Measurements from ENCODE around the gene DMAC2.
"Not testable (repeated sequence)": the region's sequence is repeated elsewhere in the genome, so short reads cannot be mapped to it uniquely, and the experiment has no call there.

The DMAC2 gene

GRCh38 chr19:41476583-41476982 is 36.9 kb upstream of the DMAC2 start:
- Histone ChIP-seq H3K4me3 (ENCODE audit: low read depth, low read length, poor library complexity, severe bottlenecking) (no peak overlapping the region), H3K27me3 (ENCODE audit: insufficient read depth, low read length) (peaks cover 4% of the 10 kb centered on the region), H2AFZ (ENCODE audit: low read length) (no peak overlapping the region)

DNA sequence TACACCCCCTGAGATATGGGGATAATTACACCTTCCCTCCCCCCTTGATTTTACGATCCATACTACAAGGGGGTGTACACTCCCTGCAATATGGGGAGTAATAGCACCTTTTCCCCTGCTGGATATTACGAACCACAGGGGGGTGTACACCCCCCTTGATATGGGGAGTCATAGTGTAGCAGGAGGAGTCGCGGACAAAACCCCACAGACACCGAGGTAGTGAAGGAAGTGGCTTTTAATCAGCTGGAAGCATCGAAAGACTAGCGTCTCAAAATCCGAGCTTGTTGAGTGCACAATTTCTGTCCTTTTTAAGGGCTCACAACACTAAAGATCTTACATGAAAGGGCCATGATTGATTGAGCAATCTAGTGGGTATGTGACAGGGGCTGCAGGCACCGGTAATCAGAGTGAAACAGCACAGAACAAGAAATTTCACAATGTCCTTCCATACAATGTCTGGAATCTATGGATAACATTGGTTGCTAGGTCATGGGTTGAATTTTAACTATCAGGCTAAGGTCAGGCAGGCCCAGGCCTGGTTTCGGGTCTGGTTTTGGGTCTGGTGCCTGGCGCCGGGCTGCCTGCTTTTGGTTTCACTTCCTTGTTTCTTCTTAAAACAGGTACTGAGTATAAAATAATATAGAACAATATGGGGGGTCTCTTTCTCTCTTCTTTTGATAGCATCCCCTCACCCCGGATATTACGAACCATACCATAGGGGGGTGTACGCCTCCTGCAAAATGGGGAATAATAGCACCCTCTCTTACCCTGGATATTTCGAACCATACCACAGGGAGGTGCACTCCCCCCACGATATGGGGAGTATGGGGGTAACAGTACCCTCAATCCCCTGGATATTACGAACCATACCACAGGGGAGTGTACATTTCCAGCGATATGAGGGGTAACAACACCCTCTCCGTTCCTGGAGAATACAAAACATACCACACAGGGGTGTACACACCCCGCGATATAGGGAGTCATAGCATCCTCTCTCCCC is 23.8 kb upstream of the DMAC2 start:
- H3K27me3 ChIP-seq (ENCODE audit: insufficient read depth, low read length), result not testable (repeated sequence)

More at GRCh38 chr19:41476583-41476982, 36.9 kb upstream of the DMAC2 start:
- no peak overlapping the region for H3K27ac ChIP-seq (ENCODE audit: low read depth, low read length, poor library complexity, severe bottlenecking)
- H4K20me1 ChIP-seq (ENCODE audit: insufficient read depth, low read length), result no peaks in the 10 kb centered on the region
- no peaks in the 10 kb centered on the region for H3K9me2 ChIP-seq (ENCODE audit: low read depth, low read length)
- no peaks in the 10 kb centered on the region for H3K9me3 ChIP-seq (ENCODE audit: low read length)
- no peaks in the 10 kb centered on the region for H3F3A ChIP-seq (ENCODE audit: insufficient read depth, low read length)
- H3K9ac ChIP-seq (ENCODE audit: low read length), result no peak overlapping the region
- H3K4me2 ChIP-seq (ENCODE audit: low read length), result no peak overlapping the region
- no peak for TF ChIP-seq EZH2 (IDR thresholded peaks at IDR 0.05; ENCODE audit: borderline replicate concordance, low read length)
- no peak for TF ChIP-seq CTCF (IDR thresholded peaks at IDR 0.05; ENCODE audit: low read length)
- H3K36me3 ChIP-seq (ENCODE audit: insufficient read depth, low read length), result no peaks in the 10 kb centered on the region
- no peaks in the 10 kb centered on the region for H3K4me1 ChIP-seq (ENCODE audit: insufficient read depth, low read length, severe bottlenecking)
- no peaks in the 10 kb centered on the region for H3K79me2 ChIP-seq (ENCODE audit: insufficient read depth, low read length)

DNA sequence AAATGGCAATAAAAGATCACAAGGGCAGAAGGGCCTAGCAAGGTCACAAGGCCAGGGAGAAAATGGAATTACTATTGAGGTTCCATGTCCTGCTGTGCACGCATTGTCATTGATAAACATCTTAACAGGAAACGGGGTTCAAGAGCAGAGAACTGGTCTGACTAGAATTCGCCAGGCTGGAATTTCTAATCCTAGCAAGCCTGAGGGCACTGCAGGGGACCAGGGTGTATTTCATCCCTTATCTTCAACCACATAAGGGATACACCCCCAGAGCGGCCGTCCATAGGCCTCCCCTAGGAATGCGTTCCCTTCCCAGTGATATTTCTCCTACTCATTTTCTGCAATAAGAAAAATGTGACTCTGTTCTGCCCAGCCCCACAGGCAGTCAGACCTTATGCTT is 22.8 kb upstream of the DMAC2 start:
- Histone ChIP-seq H3K9me3 (ENCODE audit: low read length) (no peaks in the 10 kb centered on the region), H3K4me1 (ENCODE audit: insufficient read depth, low read length, severe bottlenecking) (peaks cover 11% of the 10 kb centered on the region), H3F3A (ENCODE audit: insufficient read depth, low read length) (no peaks in the 10 kb centered on the region), H3K9ac (ENCODE audit: low read length) (no peak overlapping the region), H3K4me2 (ENCODE audit: low read length) (no peak overlapping the region), H3K27ac (ENCODE audit: low read depth, low read length, poor library complexity, severe bottlenecking) (no peak overlapping the region), H3K36me3 (ENCODE audit: insufficient read depth, low read length) (no peaks in the 10 kb centered on the region), H2AFZ (ENCODE audit: low read length) (no peak overlapping the region), H3K9me2 (ENCODE audit: low read depth, low read length) (no peaks in the 10 kb centered on the region), H3K4me3 (ENCODE audit: low read depth, low read length, poor library complexity, severe bottlenecking) (no peak overlapping the region), H4K20me1 (ENCODE audit: insufficient read depth, low read length) (no peaks in the 10 kb centered on the region), H3K27me3 (ENCODE audit: insufficient read depth, low read length) (no peaks in the 10 kb centered on the region), H3K79me2 (ENCODE audit: insufficient read depth, low read length) (no peaks in the 10 kb centered on the region)
- TF ChIP-seq CTCF (IDR thresholded peaks at IDR 0.05; ENCODE audit: low read length) (no peak), EZH2 (IDR thresholded peaks at IDR 0.05; ENCODE audit: borderline replicate concordance, low read length) (no peak)

More for the DNA sequence above, 23.8 kb upstream of the DMAC2 start:
- Histone ChIP-seq H3K27ac (ENCODE audit: low read depth, low read length, poor library complexity, severe bottlenecking) (peak overlapping the region; percentile 39), H3K4me1 (ENCODE audit: insufficient read depth, low read length, severe bottlenecking) (peaks cover 11% of the 10 kb centered on the region), H3K4me2 (ENCODE audit: low read length) (peak overlapping the region; percentile 51; the same call in 1 of the 2 replicates)
- not testable (repeated sequence) for H4K20me1 ChIP-seq (ENCODE audit: insufficient read depth, low read length); H3K9me3 ChIP-seq (ENCODE audit: low read length); H3K36me3 ChIP-seq (ENCODE audit: insufficient read depth, low read length); H3K79me2 ChIP-seq (ENCODE audit: insufficient read depth, low read length); H3K9ac ChIP-seq (ENCODE audit: low read length); H2AFZ ChIP-seq (ENCODE audit: low read length); H3F3A ChIP-seq (ENCODE audit: insufficient read depth, low read length); H3K4me3 ChIP-seq (ENCODE audit: low read depth, low read length, poor library complexity, severe bottlenecking); H3K9me2 ChIP-seq (ENCODE audit: low read depth, low read length)
- TF ChIP-seq CTCF (IDR thresholded peaks at IDR 0.05; ENCODE audit: low read length), result peak; percentile 7; the same call in 1 of the 2 replicates

Measured in OCI-LY1 (cell line).